K562 (cell line): ENCODE data around the gene HRC. TPM values are rescaled to one million over a fixed set of nuclear protein-coding genes. Genes with fewer than 3 reads are reported as not detected.

Source experiments
- CREBBP ChIP-seq: IDR thresholded peaks from one replicate; pipeline ENCODE4 v1.6.1; 2012; ENCODE audit warnings: low read depth, mild to moderate bottlenecking, control low read depth, inconsistent platforms, low read length
- GABPA ChIP-seq: fragments of 200-800 bp; sonication (Bioruptor generic); conservative IDR thresholded peaks from 2 replicates; pipeline ENCODE4 v1.6.1; 2016; ENCODE audit warnings: low read depth, missing genetic modification characterization, missing compliant biosample characterization
- GABPB2 ChIP-seq: fragments of 250-450 bp; sonication (Bioruptor Pico); conservative IDR thresholded peaks from 2 replicates; pipeline ENCODE4 v1.5.1; 2021; ENCODE audit warnings: mild to moderate bottlenecking
- HSF4 ChIP-seq: fragments of 250-450 bp; sonication (Bioruptor Pico); IDR thresholded peaks from 2 replicates; pipeline ENCODE4 v2.1.2; 2022; ENCODE audit warnings: mild to moderate bottlenecking, moderate library complexity, borderline replicate concordance
- JUNB ChIP-seq: fragments of 450-650 bp; formaldehyde crosslinking; conservative IDR thresholded peaks from 2 replicates; pipeline ENCODE4 v1.4.0; 2020; ENCODE audit warnings: mild to moderate bottlenecking
- KLF6 ChIP-seq: fragments of 250-450 bp; sonication (Bioruptor Pico); IDR thresholded peaks from 2 replicates; pipeline ENCODE4 v1.4.0; 2020; ENCODE audit warnings: mild to moderate bottlenecking, moderate library complexity, borderline replicate concordance
- MAFF ChIP-seq: IDR thresholded peaks from 2 replicates; pipeline ENCODE4 v1.6.1; 2012; ENCODE audit warnings: low read length, improper control_type of control experiment
- MAZ ChIP-seq, 2 experiments: fragments of 450-650 bp in 1 of 2; sonication (generic) in 1 of 2; formaldehyde crosslinking; IDR thresholded peaks in 1 of 2; conservative IDR thresholded peaks in 1 of 2; 2 replicates each; pipeline versions ENCODE4 v1.4.0 to v1.5.0; 2020; ENCODE audit warnings: mild to moderate bottlenecking in 1 of 2, missing genetic modification reagents in 1 of 2
- MEF2A ChIP-seq: IDR thresholded peaks from 2 replicates; pipeline ENCODE4 v1.6.1; 2011; ENCODE audit warnings: low read depth, mild to moderate bottlenecking, low read length, moderate library complexity; ENCODE audit not compliant: control insufficient read depth
- MYNN ChIP-seq, 2 experiments: sonication (generic); formaldehyde crosslinking in 1 of 2; IDR thresholded peaks; 2 replicates each; pipeline versions ENCODE4 v1.5.0 to v1.6.1; 2016 to 2020; ENCODE audit warnings: antibody characterized with exemption in 1 of 2, missing genetic modification reagents in 1 of 2
- TOE1 ChIP-seq, 2 experiments: fragments of 450-650 bp in 1 of 2; sonication (generic) in 1 of 2; formaldehyde crosslinking in 1 of 2; IDR thresholded peaks; 2 replicates each; pipeline versions ENCODE4 v1.7.1 to v1.8.0; 2016 to 2022; ENCODE audit warnings: borderline replicate concordance in 2 of 2, mild to moderate bottlenecking in 2 of 2, antibody characterized with exemption in 1 of 2, inconsistent platforms in 1 of 2, low read depth in 1 of 2, missing genetic modification reagents in 1 of 2, moderate library complexity in 1 of 2
- ZNF217 ChIP-seq: sonication (generic); formaldehyde crosslinking; IDR thresholded peaks from 2 replicates; pipeline ENCODE4 v1.8.0; 2022; ENCODE audit warnings: mild to moderate bottlenecking, missing genetic modification reagents
- ZNF224 ChIP-seq: sonication (generic); formaldehyde crosslinking; IDR thresholded peaks from 2 replicates; pipeline ENCODE4 v1.8.0; 2022; ENCODE audit warnings: mild to moderate bottlenecking, missing genetic modification reagents
- ZNF347 ChIP-seq: fragments of 450-650 bp; formaldehyde crosslinking; IDR thresholded peaks from 2 replicates; pipeline ENCODE4 v1.4.0; 2020; ENCODE audit warnings: low read depth, mild to moderate bottlenecking, moderate library complexity
- ZNF644 ChIP-seq: fragments of 200-800 bp; sonication (Bioruptor generic); IDR thresholded peaks from 2 replicates; pipeline ENCODE4 v1.6.1; 2016; ENCODE audit warnings: low read depth, missing genetic modification characterization, missing compliant biosample characterization
- ZNF76 ChIP-seq: fragments of 250-450 bp; sonication (Bioruptor Pico); IDR thresholded peaks from 2 replicates; pipeline ENCODE4 v1.4.0; 2020; ENCODE audit warnings: mild to moderate bottlenecking, moderate library complexity, borderline replicate concordance
- polyA plus RNA-seq, 8 experiments: library from polyadenylated mRNA; depleted of rRNA in 4 of 8; stranded (reverse) in 5 of 8; unstranded in 3 of 8; fragments of >200 nt; fragmentation: Nextera tagmentation in 2 of 8; fragmentation: Illumina TruSeq in 1 of 8; extraction: Ambion mirVana in 2 of 8; extraction: Trizol in 1 of 8; gene quantifications; 2 replicates each; pipeline versions ENCODE4 v1.2.1 to v1.2.3, GENCODE V29; 2011 to 2014; ENCODE audit warnings: inconsistent platforms in 1 of 8, missing spikeins in 1 of 8
- total RNA-seq, 7 experiments: library from RNA; depleted of rRNA in 6 of 7; stranded (reverse); fragments of >200 nt in 6 of 7; fragmentation: Illumina TruSeq in 2 of 7; extraction: Trizol in 2 of 7; gene quantifications; 2 replicates each; pipeline versions ENCODE4 v1.2.1 to v1.2.3, GENCODE V29; 2011 to 2021; ENCODE audit warnings: low replicate concordance in 1 of 7
- TF ChIP-seq, protein P1 (sequence below): sonication (generic); formaldehyde crosslinking; IDR thresholded peaks from 2 replicates; pipeline ENCODE4 v1.8.1; 2023; ENCODE audit warnings: mild to moderate bottlenecking, missing genetic modification reagents
- TF ChIP-seq, protein P2 (sequence below): fragments of 450-650 bp; IDR thresholded peaks from 2 replicates; pipeline ENCODE4 v1.6.1; 2017; ENCODE audit warnings: mild to moderate bottlenecking, moderate library complexity
- TF ChIP-seq, protein P3 (sequence below): sonication (generic); formaldehyde crosslinking; IDR thresholded peaks from 2 replicates; pipeline ENCODE4 v1.4.0; 2020; ENCODE audit warnings: mild to moderate bottlenecking, missing genetic modification reagents
- TF ChIP-seq, protein P4 (sequence below): fragments of 450-650 bp; conservative IDR thresholded peaks from 2 replicates; pipeline ENCODE4 v1.6.1; 2016; ENCODE audit warnings: missing genetic modification characterization, low read depth, mild to moderate bottlenecking, missing compliant biosample characterization, moderate library complexity

The HRC gene
- total and polyA plus RNA-seq, 9 of the 15 experiments (the other 6 are each of a cell fraction or from before 2014, with no cell fraction given): 0.66 to 18.7 (median 13.1) TPM

DNA sequence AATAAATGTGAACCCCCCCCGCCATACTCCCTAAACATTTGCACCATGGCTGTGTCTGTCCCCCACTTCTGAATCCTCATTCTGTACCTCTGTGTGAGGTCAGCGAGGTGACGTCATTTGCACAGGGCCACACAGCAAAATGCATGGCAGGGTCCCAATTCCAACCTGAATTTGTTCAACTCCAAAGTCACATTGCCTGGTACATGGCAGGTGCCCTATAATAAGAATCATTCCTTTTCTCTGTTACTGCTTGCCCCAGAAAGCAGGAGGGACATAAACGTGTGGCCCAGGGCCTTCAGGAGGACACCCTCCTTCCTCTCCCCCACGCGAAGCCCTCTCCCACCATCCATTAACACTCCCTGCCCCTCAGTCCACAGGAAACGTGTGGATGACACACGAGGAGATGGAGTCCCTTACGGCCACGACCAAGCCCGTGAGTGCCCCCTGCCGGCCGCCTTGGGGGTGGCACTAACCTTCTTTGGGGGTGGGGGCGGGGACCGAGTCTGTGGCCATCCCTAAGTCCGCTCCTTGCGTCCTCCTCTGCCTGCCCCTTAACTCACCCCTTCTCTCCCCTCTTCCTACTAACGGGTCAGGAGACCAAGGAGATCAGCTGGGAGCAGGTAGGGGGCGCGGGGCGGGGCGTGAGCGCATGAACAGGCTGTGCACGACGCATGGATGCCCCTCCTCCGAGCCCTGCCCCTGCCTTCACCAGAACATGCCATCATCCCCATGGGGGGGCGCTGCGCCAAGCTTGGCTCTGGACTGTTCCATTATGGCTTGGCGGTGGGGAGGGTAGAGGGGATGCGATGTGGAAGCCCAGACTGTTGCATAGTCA, 9.4 kb downstream of the HRC start (continued):
- TF ChIP-seq ZNF224 (CRISPR knock-in tag) (no peak), MYNN (IDR thresholded peaks at IDR 0.05) (no peak), MYNN (CRISPR knock-in tag; IDR thresholded peaks at IDR 0.05) (no peak), ZNF217 (no peak), ZNF347 (CRISPR knock-in tag) (no peak), MEF2A (no peak), ZNF76 (CRISPR knock-in tag) (no peak), HSF4 (CRISPR knock-in tag) (no peak), ZNF644 (tag) (no peak), GABPA (no peak), MAZ (CRISPR knock-in tag; conservative IDR thresholded peaks at IDR 0.05 in 1 of 2, IDR thresholded peaks at IDR 0.05 in 1 of 2) (peak; percentile 63 to 89), KLF6 (no peak), JUNB (CRISPR knock-in tag) (0 out of 2 replicates have a peak, but pooled peaks have one; percentile 57), TOE1 (IDR thresholded peaks at IDR 0.05; ENCODE audit: borderline replicate concordance) (peak; percentile 78), TOE1 (CRISPR knock-in tag; IDR thresholded peaks at IDR 0.05; ENCODE audit: borderline replicate concordance, low read depth) (0 out of 2 replicates have a peak, but pooled peaks have one; percentile 33), MAFF (0 out of 2 replicates have a peak, but pooled peaks have one; percentile 5), GABPB2 (CRISPR knock-in tag) (no peak), CREBBP (no peak)
- TF ChIP-seq, protein P1, sequence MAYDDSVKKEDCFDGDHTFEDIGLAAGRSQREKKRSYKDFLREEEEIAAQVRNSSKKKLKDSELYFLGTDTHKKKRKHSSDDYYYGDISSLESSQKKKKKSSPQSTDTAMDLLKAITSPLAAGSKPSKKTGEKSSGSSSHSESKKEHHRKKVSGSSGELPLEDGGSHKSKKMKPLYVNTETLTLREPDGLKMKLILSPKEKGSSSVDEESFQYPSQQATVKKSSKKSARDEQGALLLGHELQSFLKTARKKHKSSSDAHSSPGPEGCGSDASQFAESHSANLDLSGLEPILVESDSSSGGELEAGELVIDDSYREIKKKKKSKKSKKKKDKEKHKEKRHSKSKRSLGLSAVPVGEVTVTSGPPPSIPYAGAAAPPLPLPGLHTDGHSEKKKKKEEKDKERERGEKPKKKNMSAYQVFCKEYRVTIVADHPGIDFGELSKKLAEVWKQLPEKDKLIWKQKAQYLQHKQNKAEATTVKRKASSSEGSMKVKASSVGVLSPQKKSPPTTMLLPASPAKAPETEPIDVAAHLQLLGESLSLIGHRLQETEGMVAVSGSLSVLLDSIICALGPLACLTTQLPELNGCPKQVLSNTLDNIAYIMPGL (CRISPR knock-in tag): peak; percentile 25; the same call in 1 of the 2 replicates
- TF ChIP-seq, protein P2, sequence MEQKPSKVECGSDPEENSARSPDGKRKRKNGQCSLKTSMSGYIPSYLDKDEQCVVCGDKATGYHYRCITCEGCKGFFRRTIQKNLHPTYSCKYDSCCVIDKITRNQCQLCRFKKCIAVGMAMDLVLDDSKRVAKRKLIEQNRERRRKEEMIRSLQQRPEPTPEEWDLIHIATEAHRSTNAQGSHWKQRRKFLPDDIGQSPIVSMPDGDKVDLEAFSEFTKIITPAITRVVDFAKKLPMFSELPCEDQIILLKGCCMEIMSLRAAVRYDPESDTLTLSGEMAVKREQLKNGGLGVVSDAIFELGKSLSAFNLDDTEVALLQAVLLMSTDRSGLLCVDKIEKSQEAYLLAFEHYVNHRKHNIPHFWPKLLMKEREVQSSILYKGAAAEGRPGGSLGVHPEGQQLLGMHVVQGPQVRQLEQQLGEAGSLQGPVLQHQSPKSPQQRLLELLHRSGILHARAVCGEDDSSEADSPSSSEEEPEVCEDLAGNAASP: no peak
- TF ChIP-seq, protein P3, sequence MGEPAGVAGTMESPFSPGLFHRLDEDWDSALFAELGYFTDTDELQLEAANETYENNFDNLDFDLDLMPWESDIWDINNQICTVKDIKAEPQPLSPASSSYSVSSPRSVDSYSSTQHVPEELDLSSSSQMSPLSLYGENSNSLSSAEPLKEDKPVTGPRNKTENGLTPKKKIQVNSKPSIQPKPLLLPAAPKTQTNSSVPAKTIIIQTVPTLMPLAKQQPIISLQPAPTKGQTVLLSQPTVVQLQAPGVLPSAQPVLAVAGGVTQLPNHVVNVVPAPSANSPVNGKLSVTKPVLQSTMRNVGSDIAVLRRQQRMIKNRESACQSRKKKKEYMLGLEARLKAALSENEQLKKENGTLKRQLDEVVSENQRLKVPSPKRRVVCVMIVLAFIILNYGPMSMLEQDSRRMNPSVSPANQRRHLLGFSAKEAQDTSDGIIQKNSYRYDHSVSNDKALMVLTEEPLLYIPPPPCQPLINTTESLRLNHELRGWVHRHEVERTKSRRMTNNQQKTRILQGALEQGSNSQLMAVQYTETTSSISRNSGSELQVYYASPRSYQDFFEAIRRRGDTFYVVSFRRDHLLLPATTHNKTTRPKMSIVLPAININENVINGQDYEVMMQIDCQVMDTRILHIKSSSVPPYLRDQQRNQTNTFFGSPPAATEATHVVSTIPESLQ: no peak
- TF ChIP-seq, protein P4, sequence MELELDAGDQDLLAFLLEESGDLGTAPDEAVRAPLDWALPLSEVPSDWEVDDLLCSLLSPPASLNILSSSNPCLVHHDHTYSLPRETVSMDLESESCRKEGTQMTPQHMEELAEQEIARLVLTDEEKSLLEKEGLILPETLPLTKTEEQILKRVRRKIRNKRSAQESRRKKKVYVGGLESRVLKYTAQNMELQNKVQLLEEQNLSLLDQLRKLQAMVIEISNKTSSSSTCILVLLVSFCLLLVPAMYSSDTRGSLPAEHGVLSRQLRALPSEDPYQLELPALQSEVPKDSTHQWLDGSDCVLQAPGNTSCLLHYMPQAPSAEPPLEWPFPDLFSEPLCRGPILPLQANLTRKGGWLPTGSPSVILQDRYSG: no peak
